Neuronal stem cell (in vitro differentiated cells): ENCODE data around the gene PTPN3.

Source experiments
- DNase-seq: peaks from one replicate; pipeline ENCODE4 v3.0.0-alpha.2; 2013; ENCODE audit warnings: low spot score
- H2AFZ ChIP-seq: one replicate; pipeline ENCODE4 v1.6.1; 2013; ENCODE audit warnings: mild to moderate bottlenecking, low read length, inconsistent platforms
- H2AK5ac ChIP-seq: 2 replicates; pipeline ENCODE4 v1.6.1; 2013; ENCODE audit warnings: low read depth, mild to moderate bottlenecking, inconsistent platforms, low read length, moderate library complexity, mixed read lengths
- H2BK120ac ChIP-seq: 2 replicates; pipeline ENCODE4 v1.6.1; 2013; ENCODE audit warnings: low read depth, mild to moderate bottlenecking, inconsistent platforms, low read length, moderate library complexity, mixed read lengths
- H2BK12ac ChIP-seq: one replicate; pipeline ENCODE4 v1.6.1; 2013; ENCODE audit warnings: low read length, inconsistent platforms
- H2BK15ac ChIP-seq: 2 replicates; pipeline ENCODE4 v1.6.1; 2013; ENCODE audit warnings: mild to moderate bottlenecking, low read length, inconsistent platforms, mixed read lengths
- H2BK5ac ChIP-seq: one replicate; pipeline ENCODE4 v1.6.1; 2013; ENCODE audit warnings: inconsistent platforms, mild to moderate bottlenecking, low read length, moderate library complexity
- H3K14ac ChIP-seq: one replicate; pipeline ENCODE4 v1.6.1; 2013; ENCODE audit warnings: low read length, inconsistent platforms
- H3K18ac ChIP-seq: 2 replicates; pipeline ENCODE4 v1.6.1; 2013; ENCODE audit warnings: low read length, inconsistent platforms
- H3K23ac ChIP-seq: 2 replicates; pipeline ENCODE4 v1.6.1; 2013; ENCODE audit warnings: low read depth, mild to moderate bottlenecking, mixed read lengths, low read length, inconsistent platforms; ENCODE audit not compliant: poor library complexity
- H3K27ac ChIP-seq: replicated peaks from 3 replicates; pipeline ENCODE4 v1.5.1; 2013; ENCODE audit warnings: low read length, inconsistent platforms
- H3K27me3 ChIP-seq, 3 experiments: 2 replicates each; pipeline ENCODE4 v1.6.1; 2013; ENCODE audit warnings: low read length in 3 of 3, mild to moderate bottlenecking in 2 of 3, inconsistent platforms in 1 of 3, low read depth in 1 of 3, mixed read lengths in 1 of 3, moderate library complexity in 1 of 3; ENCODE audit not compliant: control insufficient read depth in 3 of 3, insufficient read depth in 3 of 3
- H3K36me3 ChIP-seq, 2 donors: replicated peaks in 1 of 2; 2 replicates each; pipeline ENCODE4 v1.6.1; 2013; ENCODE audit warnings: low read length in 2 of 2; ENCODE audit not compliant: control insufficient read depth in 2 of 2, insufficient read depth in 2 of 2
- H3K4ac ChIP-seq: 2 replicates; pipeline ENCODE4 v1.6.1; 2013; ENCODE audit warnings: inconsistent platforms, mild to moderate bottlenecking, low read length, moderate library complexity
- H3K4me1 ChIP-seq, 2 donors: 1 replicate in 1 of 2; 2 replicates in 1 of 2; pipeline ENCODE4 v1.6.1; 2013; ENCODE audit warnings: low read length in 2 of 2, low read depth in 1 of 2; ENCODE audit not compliant: control insufficient read depth in 2 of 2, insufficient read depth in 1 of 2
- H3K4me2 ChIP-seq: one replicate; pipeline ENCODE4 v1.6.1; 2013; ENCODE audit warnings: mild to moderate bottlenecking, low read length, inconsistent platforms; ENCODE audit not compliant: insufficient read depth, poor library complexity, severe bottlenecking
- H3K4me3 ChIP-seq, 2 donors: 2 replicates each; pipeline ENCODE4 v1.5.1; 2013; ENCODE audit warnings: low read length in 2 of 2, mild to moderate bottlenecking in 2 of 2, inconsistent platforms in 1 of 2, moderate library complexity in 1 of 2
- H3K79me1 ChIP-seq: one replicate; pipeline ENCODE4 v1.6.1; 2013; ENCODE audit warnings: low read depth, mild to moderate bottlenecking, inconsistent platforms, low read length, moderate library complexity
- H3K9ac ChIP-seq: one replicate; pipeline ENCODE4 v1.6.1; 2013; ENCODE audit warnings: mild to moderate bottlenecking, low read depth, low read length, inconsistent platforms; ENCODE audit not compliant: poor library complexity
- H3K9me3 ChIP-seq, 2 donors: replicated peaks in 1 of 2; 2 replicates each; pipeline versions ENCODE3 to v1.6.1; 2013; ENCODE audit warnings: low read length in 2 of 2, mild to moderate bottlenecking in 2 of 2, inconsistent platforms in 1 of 2, low read depth in 1 of 2, mixed read lengths in 1 of 2, moderate library complexity in 1 of 2; ENCODE audit not compliant: control insufficient read depth in 2 of 2, insufficient read depth in 1 of 2
- H4K8ac ChIP-seq: one replicate; pipeline ENCODE4 v1.6.1; 2013; ENCODE audit warnings: low read depth, mild to moderate bottlenecking, inconsistent platforms, low read length, moderate library complexity
- H4K91ac ChIP-seq: one replicate; pipeline ENCODE4 v1.6.1; 2013; ENCODE audit warnings: low read length, low read depth, mild to moderate bottlenecking, inconsistent platforms; ENCODE audit not compliant: poor library complexity
- WGBS, 2 donors: extraction: QIAGEN DNeasy Blood & Tissue Kit; methylation state at CpG; one replicate each; pipeline ENCODE4 v1.1.7; 2013; ENCODE audit warnings: missing lambda C conversion rate in 2 of 2, mixed read lengths in 1 of 2; ENCODE audit not compliant: insufficient read length in 2 of 2, insufficient replicate concordance in 1 of 2; ENCODE audit errors: extremely low coverage in 2 of 2; 5-methylcytosine and 5-hydroxymethylcytosine counted together

The PTPN3 gene

GRCh38 chr9:109482391-109482916 is 15.7 kb downstream of the PTPN3 start:
- Histone ChIP-seq H2BK120ac (no peak overlapping the region), H2AK5ac (no peak overlapping the region), H3K27me3 (peaks cover 0 to 7% (median 0%) of the 10 kb centered on the region in 3 experiments), H4K91ac (no peak overlapping the region), H3K9ac (no peak overlapping the region), H3K4me2 (no peak overlapping the region), H2BK5ac (no peak overlapping the region), H2AFZ (no peak overlapping the region), H3K14ac (no peak overlapping the region), H3K79me1 (no peaks in the 10 kb centered on the region), H4K8ac (no peak overlapping the region), H3K4me3 (no peak overlapping the region), H3K4ac (no peak overlapping the region), H3K23ac (no peak overlapping the region), H3K27ac (no peak overlapping the region), H3K18ac (no peak overlapping the region), H3K4me1 (peaks cover 3% of the 10 kb centered on the region in 2 donors), H3K36me3 (no peaks in the 10 kb centered on the region), H2BK15ac (no peak overlapping the region), H2BK12ac (no peak overlapping the region), H3K9me3 (no peaks in the 10 kb centered on the region)
- DNase-seq: no peak
- no CpG with 5 or more reads among the region's 5 CpGs for WGBS, 2 donors

- no peak overlapping the region for H2AFZ ChIP-seq
- no peak overlapping the region for H2BK15ac ChIP-seq
- H3K18ac ChIP-seq: no peak overlapping the region
- H3K27ac ChIP-seq: no peak overlapping the region
- H3K4me3 ChIP-seq: no peak overlapping the region
- no peak overlapping the region for H3K23ac ChIP-seq
- no peaks in the 10 kb centered on the region for H3K79me1 ChIP-seq
- H3K4ac ChIP-seq: no peak overlapping the region
- H3K4me2 ChIP-seq: no peak overlapping the region
- H3K27me3 ChIP-seq: peaks cover 0 to 7% (median 0%) of the 10 kb centered on the region in 3 experiments
- H3K14ac ChIP-seq: no peak overlapping the region
- H2BK5ac ChIP-seq: no peak overlapping the region
- H4K8ac ChIP-seq: no peak overlapping the region
- DNase-seq: no peak
- no peak overlapping the region for H3K9ac ChIP-seq
- no peak overlapping the region for H2BK12ac ChIP-seq
- no peak overlapping the region for H4K91ac ChIP-seq
- no peaks in the 10 kb centered on the region for H3K9me3 ChIP-seq
- H2AK5ac ChIP-seq: no peak overlapping the region
- peaks cover 2 to 3% of the 10 kb centered on the region in 2 donors for H3K4me1 ChIP-seq
- H3K36me3 ChIP-seq: no peaks in the 10 kb centered on the region
- H2BK120ac ChIP-seq: no peak overlapping the region
- no CpG with 5 or more reads among the region's 7 CpGs for WGBS, 2 donors
Observed at GRCh38 chr9:109481856-109482255, 16.3 kb downstream of the PTPN3 start.

- Histone ChIP-seq H2BK5ac (no peak overlapping the region), H3K9ac (no peak overlapping the region), H2AFZ (no peak overlapping the region), H3K27me3 (peaks cover 0 to 4% (median 0%) of the 10 kb centered on the region in 3 experiments), H3K36me3 (no peaks in the 10 kb centered on the region), H3K4me1 (peaks cover 2 to 3% of the 10 kb centered on the region in 2 donors), H3K14ac (no peak overlapping the region), H3K27ac (no peak overlapping the region), H3K4me3 (no peak overlapping the region), H4K8ac (no peak overlapping the region), H3K4ac (no peak overlapping the region), H3K4me2 (no peak overlapping the region), H3K23ac (no peak overlapping the region), H3K9me3 (no peaks in the 10 kb centered on the region), H2AK5ac (no peak overlapping the region), H4K91ac (no peak overlapping the region), H2BK120ac (no peak overlapping the region), H3K18ac (no peak overlapping the region), H2BK15ac (no peak overlapping the region), H2BK12ac (no peak overlapping the region), H3K79me1 (no peaks in the 10 kb centered on the region)
- no CpG with 5 or more reads among the region's 2 CpGs for WGBS, 2 donors
- no peak for DNase-seq
Observed at GRCh38 chr9:109479822-109480221, 18.3 kb downstream of the PTPN3 start.

GRCh38 chr9:109478665-109479380 is 19.3 kb downstream of the PTPN3 start:
- H3K14ac ChIP-seq: no peak overlapping the region
- no peak overlapping the region for H2BK15ac ChIP-seq
- H2AFZ ChIP-seq: no peak overlapping the region
- no peaks in the 10 kb centered on the region for H3K79me1 ChIP-seq
- no CpG with 5 or more reads among the region's 10 CpGs for WGBS, 2 donors
- no peak overlapping the region for H3K4me2 ChIP-seq
- no peak overlapping the region for H2BK120ac ChIP-seq
- no peak overlapping the region for H4K8ac ChIP-seq
- no peaks in the 10 kb centered on the region for H3K9me3 ChIP-seq
- no peak overlapping the region for H4K91ac ChIP-seq
- H3K27me3 ChIP-seq: peaks cover 0 to 4% (median 0%) of the 10 kb centered on the region in 3 experiments
- H3K23ac ChIP-seq: no peak overlapping the region
- no peak for DNase-seq
- no peak overlapping the region for H3K4ac ChIP-seq
- H3K4me3 ChIP-seq: no peak overlapping the region
- no peaks in the 10 kb centered on the region for H3K36me3 ChIP-seq
- no peak overlapping the region for H3K18ac ChIP-seq
- no peak overlapping the region for H3K9ac ChIP-seq
- H2BK12ac ChIP-seq: no peak overlapping the region
- no peak overlapping the region for H2BK5ac ChIP-seq
- no peak overlapping the region for H2AK5ac ChIP-seq
- no peak overlapping the region for H3K27ac ChIP-seq
- H3K4me1 ChIP-seq: peaks cover 2 to 3% of the 10 kb centered on the region in 2 donors
